Measurements from ENCODE around the gene MAP3K21. TPM values are rescaled to one million over a fixed set of nuclear protein-coding genes. Genes with fewer than 3 reads are reported as not detected.

Gene MAP3K21
- total RNA-seq, 2 experiments from 2014 or later = 5.5 to 5.6 TPM

- no peaks in the 10 kb centered on the region for H3K4me1 Mint-ChIP-seq (ENCODE audit: low read depth)
- no peak overlapping the region for H3K27ac Mint-ChIP-seq
- H3K4me3 Mint-ChIP-seq = no peak overlapping the region
- H3K9me3 Mint-ChIP-seq = no peaks in the 10 kb centered on the region
- H3K36me3 Mint-ChIP-seq = no peaks in the 10 kb centered on the region
- CTCF ChIA-PET = interaction anchor here (0.7 to 2.1 kb wide), 10 partner anchors 11 to 717 kb away, joined by 3 to 18 read pairs (median 4); no protein-coding TSS in a partner anchor
- H3K27me3 Mint-ChIP-seq = peaks cover 30% of the 10 kb centered on the region
- intact Hi-C loops (cut with micrococcal nuclease) = loop anchor here (2.0 to 10.0 kb wide), 2 partner anchors 31 to 121 kb away; no protein-coding TSS in a partner anchor
- POLR2A ChIA-PET = no interaction called here
- no peak for DNase-seq
Observed at GRCh38 chr1:233393926-233394680, 66.6 kb downstream of the MAP3K21 start.

- Mint-ChIP-seq H3K36me3 (no peaks in the 10 kb centered on the region), H3K27ac (no peak overlapping the region), H3K27me3 (peaks cover 30% of the 10 kb centered on the region), H3K4me1 (ENCODE audit: low read depth) (no peaks in the 10 kb centered on the region), H3K9me3 (no peaks in the 10 kb centered on the region), H3K4me3 (no peak overlapping the region)
- intact Hi-C loops (cut with micrococcal nuclease) = loop anchor here (1.0 to 10.0 kb wide), 4 partner anchors 30 to 396 kb away; no protein-coding TSS in a partner anchor
- POLR2A ChIA-PET = no interaction called here
- DNase-seq = peak; percentile 35
- CTCF ChIA-PET = interaction anchor here (0.8 to 1.9 kb wide), 7 partner anchors 28 to 716 kb away, joined by 3 to 15 read pairs (median 4); no protein-coding TSS in a partner anchor
Observed at GRCh38 chr1:233394860-233395717, 67.6 kb downstream of the MAP3K21 start.

GRCh38 chr1:233395863-233396646 lies 68.5 kb downstream of the MAP3K21 start:
- peaks cover 30% of the 10 kb centered on the region for H3K27me3 Mint-ChIP-seq
- DNase-seq = no peak
- no peak overlapping the region for H3K4me3 Mint-ChIP-seq
- no peaks in the 10 kb centered on the region for H3K4me1 Mint-ChIP-seq (ENCODE audit: low read depth)
- H3K9me3 Mint-ChIP-seq = no peaks in the 10 kb centered on the region
- intact Hi-C loops (cut with micrococcal nuclease) = loop anchor here (1.0 to 10.0 kb wide), 4 partner anchors 29 to 395 kb away; no protein-coding TSS in a partner anchor
- no peaks in the 10 kb centered on the region for H3K36me3 Mint-ChIP-seq
- no peak overlapping the region for H3K27ac Mint-ChIP-seq
- POLR2A ChIA-PET = no interaction called here
- CTCF ChIA-PET = interaction anchor here (0.6 to 1.9 kb wide), 10 partner anchors 29 to 715 kb away, joined by 3 to 15 read pairs (median 4); no protein-coding TSS in a partner anchor

- H3K27ac Mint-ChIP-seq = peak overlapping the region; percentile 81
- intact Hi-C loops (cut with micrococcal nuclease) = loop anchor here (1.0 to 10.0 kb wide), 4 partner anchors 109 to 268 kb away; partner anchors contain the start of gene PCNX2
- H3K9me3 Mint-ChIP-seq = peaks cover 22% of the 10 kb centered on the region
- CTCF ChIA-PET = interaction anchor here (0.5 to 2.2 kb wide), 3 partner anchors 34 to 660 kb away, joined by 3 to 9 read pairs (median 4); no protein-coding TSS in a partner anchor
- POLR2A ChIA-PET = no interaction called here
- peaks cover 26% of the 10 kb centered on the region for H3K4me1 Mint-ChIP-seq (ENCODE audit: low read depth)
- H3K36me3 Mint-ChIP-seq = peaks cover 6% of the 10 kb centered on the region
- no peak overlapping the region for H3K4me3 Mint-ChIP-seq
- DNase-seq = peak; percentile 18
- peaks cover 20% of the 10 kb centered on the region for H3K27me3 Mint-ChIP-seq
Observed at GRCh38 chr1:233406339-233406960, 78.9 kb downstream of the MAP3K21 start.

GRCh38 chr1:233406994-233407631 lies 79.6 kb downstream of the MAP3K21 start:
- peaks cover 6% of the 10 kb centered on the region for H3K36me3 Mint-ChIP-seq
- ChIA-PET POLR2A (no interaction called here), CTCF (interaction anchor here (2.2 kb wide), 1 partner anchor 33 kb away, joined by 9 read pairs; no protein-coding TSS in a partner anchor)
- peak; percentile 23 for DNase-seq
- H3K4me3 Mint-ChIP-seq = no peak overlapping the region
- peak overlapping the region; percentile 81 for H3K27ac Mint-ChIP-seq
- peaks cover 26% of the 10 kb centered on the region for H3K4me1 Mint-ChIP-seq (ENCODE audit: low read depth)
- peaks cover 18% of the 10 kb centered on the region for H3K27me3 Mint-ChIP-seq
- intact Hi-C loops (cut with micrococcal nuclease) = loop anchor here (1.0 to 10.0 kb wide), 4 partner anchors 110 to 268 kb away; partner anchors contain the start of gene PCNX2
- peaks cover 22% of the 10 kb centered on the region for H3K9me3 Mint-ChIP-seq

GRCh38 chr1:233409540-233409939 lies 82.0 kb downstream of the MAP3K21 start:
- intact Hi-C loops (cut with micrococcal nuclease) = loop anchor here (5.0 to 10.0 kb wide), 2 partner anchors 112 to 265 kb away; partner anchors contain the start of gene PCNX2
- H3K9me3 Mint-ChIP-seq = peaks cover 17% of the 10 kb centered on the region
- peaks cover 3% of the 10 kb centered on the region for H3K36me3 Mint-ChIP-seq
- H3K27ac Mint-ChIP-seq = no peak overlapping the region
- DNase-seq = no peak
- peaks cover 26% of the 10 kb centered on the region for H3K4me1 Mint-ChIP-seq (ENCODE audit: low read depth)
- H3K4me3 Mint-ChIP-seq = no peak overlapping the region
- peaks cover 8% of the 10 kb centered on the region for H3K27me3 Mint-ChIP-seq
- CTCF ChIA-PET = interaction anchor here (1.2 kb wide), 1 partner anchor 31 kb away, joined by 3 read pairs; no protein-coding TSS in a partner anchor
- POLR2A ChIA-PET = no interaction called here

GRCh38 chr1:233410906-233411305 lies 83.4 kb downstream of the MAP3K21 start:
- Mint-ChIP-seq H3K27ac (no peak overlapping the region), H3K9me3 (peaks cover 17% of the 10 kb centered on the region), H3K4me1 (ENCODE audit: low read depth) (peaks cover 23% of the 10 kb centered on the region), H3K27me3 (no peaks in the 10 kb centered on the region), H3K36me3 (peaks cover 3% of the 10 kb centered on the region), H3K4me3 (no peak overlapping the region)
- no peak for DNase-seq
- intact Hi-C loops (cut with micrococcal nuclease) = no loop called here
- CTCF ChIA-PET = interaction anchor here (0.8 kb wide), 1 partner anchor 24 kb away, joined by 3 read pairs; no protein-coding TSS in a partner anchor
- POLR2A ChIA-PET = interaction anchor here (1.5 kb wide), 1 partner anchor 12 kb away, joined by 4 read pairs; no protein-coding TSS in a partner anchor

- DNase-seq = no peak
- ChIA-PET POLR2A (no interaction called here), CTCF (interaction anchor here (1.1 to 2.1 kb wide), 2 partner anchors 28 to 49 kb away, joined by 3 to 6 read pairs; no protein-coding TSS in a partner anchor)
- H3K4me1 Mint-ChIP-seq (ENCODE audit: low read depth) = peaks cover 7% of the 10 kb centered on the region
- no peak overlapping the region for H3K4me3 Mint-ChIP-seq
- intact Hi-C loops (cut with micrococcal nuclease) = no loop called here
- H3K9me3 Mint-ChIP-seq = peaks cover 13% of the 10 kb centered on the region
- H3K27me3 Mint-ChIP-seq = no peaks in the 10 kb centered on the region
- H3K27ac Mint-ChIP-seq = no peak overlapping the region
- peaks cover 3% of the 10 kb centered on the region for H3K36me3 Mint-ChIP-seq
Observed at GRCh38 chr1:233412812-233413211, 85.3 kb downstream of the MAP3K21 start.

GRCh38 chr1:233421293-233421692 lies 93.8 kb downstream of the MAP3K21 start:
- H3K4me3 Mint-ChIP-seq = no peak overlapping the region
- H3K27me3 Mint-ChIP-seq = peaks cover 2% of the 10 kb centered on the region
- DNase-seq = no peak
- no peak overlapping the region for H3K27ac Mint-ChIP-seq
- POLR2A ChIA-PET = no interaction called here
- CTCF ChIA-PET = interaction anchor here (0.6 to 0.8 kb wide), 2 partner anchors 17 to 57 kb away, joined by 3 to 4 read pairs; no protein-coding TSS in a partner anchor
- no peaks in the 10 kb centered on the region for H3K9me3 Mint-ChIP-seq
- peaks cover 6% of the 10 kb centered on the region for H3K4me1 Mint-ChIP-seq (ENCODE audit: low read depth)
- intact Hi-C loops (cut with micrococcal nuclease) = no loop called here
- no peaks in the 10 kb centered on the region for H3K36me3 Mint-ChIP-seq

- H3K4me3 Mint-ChIP-seq = no peak overlapping the region
- intact Hi-C loops (cut with micrococcal nuclease) = loop anchor here (2.0 kb wide), 1 partner anchor 30 kb away; no protein-coding TSS in a partner anchor
- no peaks in the 10 kb centered on the region for H3K36me3 Mint-ChIP-seq
- no peaks in the 10 kb centered on the region for H3K9me3 Mint-ChIP-seq
- H3K27me3 Mint-ChIP-seq = peaks cover 10% of the 10 kb centered on the region
- ChIA-PET POLR2A (no interaction called here), CTCF (interaction anchor here (1.2 to 1.8 kb wide), 2 partner anchors 15 to 17 kb away, joined by 3 to 9 read pairs; no protein-coding TSS in a partner anchor)
- no peak overlapping the region for H3K27ac Mint-ChIP-seq
- peaks cover 6% of the 10 kb centered on the region for H3K4me1 Mint-ChIP-seq (ENCODE audit: low read depth)
- DNase-seq = no peak
Observed at GRCh38 chr1:233424779-233425178, 97.3 kb downstream of the MAP3K21 start.

Data from activated CD4-positive, alpha-beta memory T cell treated with anti-CD3 and anti-CD28 coated beads for 36 hours (primary cell).